HUDEP-2 (cell line): ENCODE measurements around the gene NCL.
"Not testable (repeated sequence)": the region's sequence is repeated elsewhere in the genome, so short reads cannot be mapped to it uniquely, and the experiment has no call there.

Experiments
- DNase-seq, 76 experiments: peaks; one replicate each; lab custom pipeline; 2025; ENCODE audit not compliant: unreplicated experiment in 76 of 76; lab: John Stamatoyannopoulos, UW

The NCL gene

DNA sequence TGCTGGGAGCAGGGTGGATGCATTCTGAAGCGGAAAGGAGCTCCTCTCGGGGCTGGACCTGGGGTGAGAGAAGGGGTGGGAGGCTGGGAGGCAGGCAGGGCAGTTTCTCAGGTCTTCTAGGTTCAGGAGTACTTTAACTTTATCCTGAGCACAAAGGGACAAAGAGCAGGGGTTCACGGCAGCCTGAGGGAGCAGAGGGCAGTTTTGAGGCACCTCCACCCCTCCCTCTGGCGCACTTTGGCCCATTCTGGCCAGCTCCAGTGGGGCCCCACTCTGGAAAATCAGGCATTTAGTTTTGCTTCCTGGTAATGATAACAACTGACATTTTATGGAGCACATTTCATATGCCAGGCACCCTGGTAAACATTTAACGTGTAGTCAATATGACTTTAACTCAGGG lies 54.5 kb downstream of the NCL start:
- no peak for DNase-seq

DNA sequence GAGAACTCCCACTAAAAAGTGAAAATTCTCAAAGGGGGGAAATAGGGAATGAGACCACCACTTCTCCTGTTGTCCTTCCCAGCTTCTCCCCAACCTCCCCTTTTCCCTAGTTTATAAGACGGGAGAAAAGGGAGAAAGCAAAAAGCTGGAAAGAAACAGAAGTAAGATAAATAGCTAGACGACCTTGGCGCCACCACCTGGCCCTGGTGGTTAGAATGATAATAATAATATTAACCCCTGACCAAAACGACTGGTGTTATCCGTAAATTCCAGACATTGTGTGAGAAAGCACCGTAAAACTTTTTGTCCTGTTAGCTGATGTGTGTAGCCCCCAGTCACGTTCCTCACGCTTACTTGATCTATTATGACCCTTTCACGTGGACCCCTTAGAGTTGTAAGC lies 56.0 kb downstream of the NCL start:
- DNase-seq, result not testable (repeated sequence)

DNA sequence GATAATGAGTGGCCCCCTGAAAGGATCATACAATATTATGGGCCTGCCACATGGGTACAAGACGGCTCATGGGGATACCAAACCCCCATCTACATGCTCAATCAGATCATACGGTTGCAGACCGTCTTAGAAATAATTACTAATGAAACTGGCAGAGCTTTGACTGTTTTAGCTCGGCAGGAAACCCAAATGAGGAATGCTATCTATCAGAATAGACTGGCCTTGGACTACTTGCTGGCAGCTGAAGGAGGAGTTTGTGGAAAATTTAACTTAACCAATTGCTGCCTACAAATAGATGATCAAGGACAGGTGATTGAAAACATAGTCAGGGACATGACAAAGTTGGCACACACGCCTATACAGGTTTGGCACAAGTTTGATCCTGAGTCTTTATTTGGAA lies 56.6 kb downstream of the NCL start:
- DNase-seq, result not testable (repeated sequence)

DNA sequence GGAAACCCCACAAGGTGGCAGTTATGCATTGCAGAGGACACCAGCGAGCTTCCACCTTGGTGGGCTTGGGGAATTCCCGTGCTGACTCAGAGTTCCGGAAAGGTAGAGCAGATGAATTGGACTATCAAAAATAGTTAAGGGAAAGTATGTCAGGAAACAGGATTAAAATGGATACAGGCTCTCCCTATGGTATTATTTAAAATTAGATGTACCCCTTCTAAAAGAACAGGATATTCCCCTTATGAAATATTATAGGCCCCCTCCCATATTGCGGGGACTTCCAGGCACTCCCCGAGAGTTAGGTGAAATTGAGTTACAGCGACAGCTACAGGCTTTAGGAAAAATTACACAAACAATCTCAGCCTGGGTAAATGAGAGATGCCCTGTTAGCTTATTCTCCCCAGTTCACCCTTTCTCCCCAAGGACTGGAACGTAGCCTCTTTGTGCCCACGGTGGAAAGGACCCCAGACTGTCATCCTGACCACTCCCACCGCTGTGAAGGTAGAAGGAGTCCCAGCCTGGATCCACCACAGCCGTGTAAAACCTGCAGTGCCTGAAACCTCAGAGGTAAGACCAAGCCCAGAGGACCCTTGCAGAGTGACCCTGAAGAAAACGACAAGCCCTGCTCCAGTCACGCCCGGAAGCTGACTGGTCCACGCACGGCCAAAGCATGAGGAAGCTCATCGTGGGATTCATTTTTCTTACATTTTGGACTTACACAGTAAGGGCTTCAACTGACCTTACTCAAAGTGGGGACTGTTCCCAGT lies 58.5 kb downstream of the NCL start:
- not testable (repeated sequence) for DNase-seq

DNA sequence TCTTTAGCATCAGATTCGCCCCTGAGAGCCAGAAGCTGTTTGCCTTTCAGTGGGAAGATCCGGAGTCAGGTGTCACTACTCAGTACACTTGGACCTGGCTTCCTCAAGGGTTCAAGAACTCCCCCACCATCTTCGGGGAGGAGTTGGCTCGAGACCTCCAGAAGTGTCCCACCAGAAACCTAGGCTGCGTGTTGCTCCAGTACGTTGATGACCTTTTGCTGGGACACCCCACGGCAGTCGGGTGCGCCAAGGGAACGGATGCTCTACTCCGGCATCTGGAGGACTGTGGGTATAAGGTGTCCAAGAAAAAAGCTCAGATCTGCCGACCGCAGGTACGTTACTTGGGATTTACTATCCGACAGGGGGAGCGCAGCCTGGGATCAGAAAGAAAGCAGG lies 60.1 kb downstream of the NCL start:
- not testable (repeated sequence) for DNase-seq
